ENCODE results near the gene LEMD1.

Gene LEMD1

GRCh38 chr1:205451202-205451601 is 29.3 kb upstream of the LEMD1 start:
- Histone ChIP-seq H3K9me3 (ENCODE audit: control insufficient read depth, insufficient read depth, low read length) (no peaks in the 10 kb centered on the region), H3K36me3 (ENCODE audit: insufficient read depth, low read length) (peaks cover 2% of the 10 kb centered on the region; the same call in 1 of the 2 replicates), H3K9ac (ENCODE audit: low read depth, low read length) (peak overlapping the region; percentile 20), H3K4me1 (ENCODE audit: insufficient read depth, low read length) (peaks cover 65% of the 10 kb centered on the region)

- Histone ChIP-seq H3K4me1 (ENCODE audit: insufficient read depth, low read length) (peaks cover 73% of the 10 kb centered on the region), H3K36me3 (ENCODE audit: insufficient read depth, low read length) (peaks cover 2% of the 10 kb centered on the region; the same call in 1 of the 2 replicates), H3K9ac (ENCODE audit: low read depth, low read length) (peak overlapping the region; percentile 20), H3K9me3 (ENCODE audit: control insufficient read depth, insufficient read depth, low read length) (no peaks in the 10 kb centered on the region)
Measured at GRCh38 chr1:205450448-205450847, 28.6 kb upstream of the LEMD1 start.

GRCh38 chr1:205449750-205450443 is 28.0 kb upstream of the LEMD1 start:
- peaks cover 76% of the 10 kb centered on the region for H3K4me1 ChIP-seq (ENCODE audit: insufficient read depth, low read length)
- H3K36me3 ChIP-seq (ENCODE audit: insufficient read depth, low read length), result peaks cover 2% of the 10 kb centered on the region; the same call in 1 of the 2 replicates
- H3K9me3 ChIP-seq (ENCODE audit: control insufficient read depth, insufficient read depth, low read length), result no peaks in the 10 kb centered on the region
- peak overlapping the region; percentile 52 for H3K9ac ChIP-seq (ENCODE audit: low read depth, low read length)

- Histone ChIP-seq H3K36me3 (ENCODE audit: insufficient read depth, low read length) (peaks cover 2% of the 10 kb centered on the region; the same call in 1 of the 2 replicates), H3K4me1 (ENCODE audit: insufficient read depth, low read length) (peaks cover 76% of the 10 kb centered on the region), H3K9me3 (ENCODE audit: control insufficient read depth, insufficient read depth, low read length) (no peaks in the 10 kb centered on the region), H3K9ac (ENCODE audit: low read depth, low read length) (peak overlapping the region; percentile 52)
Measured at GRCh38 chr1:205449254-205449749, 27.4 kb upstream of the LEMD1 start.

- Histone ChIP-seq H3K9me3 (ENCODE audit: control insufficient read depth, insufficient read depth, low read length) (no peaks in the 10 kb centered on the region), H3K4me1 (ENCODE audit: insufficient read depth, low read length) (peaks cover 77% of the 10 kb centered on the region), H3K36me3 (ENCODE audit: insufficient read depth, low read length) (peaks cover 2% of the 10 kb centered on the region; the same call in 1 of the 2 replicates), H3K9ac (ENCODE audit: low read depth, low read length) (peak overlapping the region; percentile 52)
Measured at GRCh38 chr1:205448540-205449253, 26.8 kb upstream of the LEMD1 start.

GRCh38 chr1:205447457-205448341 is 25.8 kb upstream of the LEMD1 start:
- Histone ChIP-seq H3K9me3 (ENCODE audit: control insufficient read depth, insufficient read depth, low read length) (no peaks in the 10 kb centered on the region), H3K9ac (ENCODE audit: low read depth, low read length) (peak overlapping the region; percentile 39; the same call in 1 of the 2 replicates), H3K4me1 (ENCODE audit: insufficient read depth, low read length) (peaks cover 80% of the 10 kb centered on the region), H3K36me3 (ENCODE audit: insufficient read depth, low read length) (peaks cover 2% of the 10 kb centered on the region; the same call in 1 of the 2 replicates)

GRCh38 chr1:205446828-205447227 is 25.0 kb upstream of the LEMD1 start:
- no peak overlapping the region for H3K9ac ChIP-seq (ENCODE audit: low read depth, low read length)
- no peaks in the 10 kb centered on the region for H3K9me3 ChIP-seq (ENCODE audit: control insufficient read depth, insufficient read depth, low read length)
- no peaks in the 10 kb centered on the region for H3K36me3 ChIP-seq (ENCODE audit: insufficient read depth, low read length)
- peaks cover 79% of the 10 kb centered on the region for H3K4me1 ChIP-seq (ENCODE audit: insufficient read depth, low read length)

- Histone ChIP-seq H3K9me3 (ENCODE audit: control insufficient read depth, insufficient read depth, low read length) (no peaks in the 10 kb centered on the region), H3K4me1 (ENCODE audit: insufficient read depth, low read length) (peaks cover 79% of the 10 kb centered on the region), H3K36me3 (ENCODE audit: insufficient read depth, low read length) (no peaks in the 10 kb centered on the region), H3K9ac (ENCODE audit: low read depth, low read length) (peak overlapping the region; percentile 34; the same call in 1 of the 2 replicates)
Measured at GRCh38 chr1:205445646-205445935, 23.7 kb upstream of the LEMD1 start.

GRCh38 chr1:205444931-205445645 is 23.2 kb upstream of the LEMD1 start:
- H3K9ac ChIP-seq (ENCODE audit: low read depth, low read length), result peak overlapping the region; percentile 34; the same call in 1 of the 2 replicates
- peaks cover 82% of the 10 kb centered on the region for H3K4me1 ChIP-seq (ENCODE audit: insufficient read depth, low read length)
- H3K9me3 ChIP-seq (ENCODE audit: control insufficient read depth, insufficient read depth, low read length), result no peaks in the 10 kb centered on the region
- H3K36me3 ChIP-seq (ENCODE audit: insufficient read depth, low read length), result no peaks in the 10 kb centered on the region

- Histone ChIP-seq H3K9me3 (ENCODE audit: control insufficient read depth, insufficient read depth, low read length) (no peaks in the 10 kb centered on the region), H3K36me3 (ENCODE audit: insufficient read depth, low read length) (no peaks in the 10 kb centered on the region), H3K4me1 (ENCODE audit: insufficient read depth, low read length) (peaks cover 86% of the 10 kb centered on the region), H3K9ac (ENCODE audit: low read depth, low read length) (0 out of 2 replicates have a peak overlapping the region, but pooled peaks have one; percentile 17)
Measured at GRCh38 chr1:205444300-205444930, 22.6 kb upstream of the LEMD1 start.

- Histone ChIP-seq H3K36me3 (ENCODE audit: insufficient read depth, low read length) (no peaks in the 10 kb centered on the region), H3K4me1 (ENCODE audit: insufficient read depth, low read length) (peaks cover 82% of the 10 kb centered on the region), H3K9ac (ENCODE audit: low read depth, low read length) (no peak overlapping the region), H3K9me3 (ENCODE audit: control insufficient read depth, insufficient read depth, low read length) (no peaks in the 10 kb centered on the region)
Measured at GRCh38 chr1:205443585-205444299, 21.9 kb upstream of the LEMD1 start.

GRCh38 chr1:205442051-205442725 is 20.3 kb upstream of the LEMD1 start:
- Histone ChIP-seq H3K9me3 (ENCODE audit: control insufficient read depth, insufficient read depth, low read length) (no peaks in the 10 kb centered on the region), H3K36me3 (ENCODE audit: insufficient read depth, low read length) (no peaks in the 10 kb centered on the region), H3K4me1 (ENCODE audit: insufficient read depth, low read length) (peaks cover 74% of the 10 kb centered on the region), H3K9ac (ENCODE audit: low read depth, low read length) (no peak overlapping the region)

Data from ES-I3 (cell line).